ENCODE data around the gene TVP23A.
"Not testable (repeated sequence)": the region's sequence is repeated elsewhere in the genome, so short reads cannot be mapped to it uniquely, and the experiment has no call there.

Gene TVP23A

DNA sequence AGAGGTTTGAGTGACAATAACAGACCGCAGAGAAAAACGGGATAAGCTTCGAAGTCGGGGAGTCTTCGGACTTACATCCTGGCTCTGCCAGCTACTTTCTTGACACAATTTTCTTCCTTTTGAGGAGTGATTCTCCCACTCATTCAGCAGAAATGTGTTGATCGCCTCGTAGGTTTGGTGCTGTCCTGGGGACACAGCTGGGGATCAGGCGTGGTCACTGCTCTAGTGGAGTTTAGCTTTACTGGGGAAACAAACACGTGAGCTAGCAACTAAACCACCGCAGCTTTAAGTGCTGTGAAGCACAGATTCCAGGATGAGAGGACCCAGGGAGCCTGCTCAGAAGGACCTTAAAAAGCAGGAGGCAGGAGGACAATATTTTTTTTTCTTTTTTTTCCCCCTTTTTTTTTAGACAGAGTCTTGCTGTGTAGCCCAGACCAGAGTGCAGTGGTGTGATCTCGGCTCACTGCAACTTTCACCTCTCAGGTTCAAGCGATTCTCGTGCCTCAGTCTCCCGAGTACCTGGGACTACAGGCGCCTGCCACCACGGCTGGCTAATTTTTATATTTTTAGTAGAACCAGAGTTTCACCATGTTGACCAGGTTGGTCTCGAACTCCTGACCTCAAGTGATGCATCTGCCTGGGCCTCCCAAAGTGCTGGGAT lies 74.1 kb downstream of the TVP23A start:
- DNase-seq = no peak

DNA sequence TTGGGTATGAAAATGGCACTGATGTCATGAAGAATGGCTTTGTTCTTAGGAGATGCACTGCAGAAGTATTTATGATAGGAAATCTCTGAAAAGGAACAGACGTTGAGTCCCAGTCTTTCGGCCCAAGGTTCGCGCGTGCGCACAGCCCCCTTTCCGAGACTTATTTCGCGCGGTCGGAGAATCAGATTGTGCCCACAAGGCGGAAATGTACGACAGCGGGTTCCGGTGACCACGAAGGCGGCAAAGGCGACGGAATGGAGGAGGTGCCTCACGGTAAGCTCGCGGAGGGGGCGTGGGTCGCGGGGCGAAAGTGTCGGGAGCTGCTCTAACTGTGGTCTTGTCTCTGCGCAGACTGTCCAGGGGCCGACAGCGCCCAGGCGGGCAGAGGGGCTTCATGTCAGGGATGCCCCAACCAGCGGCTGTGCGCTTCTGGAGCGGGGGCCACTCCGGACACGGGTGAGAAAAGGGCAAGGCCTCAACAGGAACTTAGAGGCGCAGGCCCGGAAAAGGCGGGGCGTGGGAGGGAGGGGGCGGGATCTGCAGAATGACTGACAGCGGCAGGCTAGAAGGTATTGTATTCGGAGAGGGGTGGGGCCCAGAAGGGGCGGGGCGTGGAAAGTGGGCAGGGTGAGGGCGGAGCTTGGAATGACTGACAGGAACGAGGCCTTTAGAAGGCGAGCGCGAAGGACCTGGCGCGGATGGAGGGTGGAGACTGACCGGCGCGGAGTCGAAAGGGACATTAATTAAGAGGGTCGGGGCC lies 74.8 kb downstream of the TVP23A start, which contains the start of gene NUBP1:
Gene NUBP1, plus strand, starts transcription at position 233 of the 760 bp plus-strand sequence. Its CDS starts 22 bp downstream, at position 255.
- peak; percentile 87 for DNase-seq

DNA sequence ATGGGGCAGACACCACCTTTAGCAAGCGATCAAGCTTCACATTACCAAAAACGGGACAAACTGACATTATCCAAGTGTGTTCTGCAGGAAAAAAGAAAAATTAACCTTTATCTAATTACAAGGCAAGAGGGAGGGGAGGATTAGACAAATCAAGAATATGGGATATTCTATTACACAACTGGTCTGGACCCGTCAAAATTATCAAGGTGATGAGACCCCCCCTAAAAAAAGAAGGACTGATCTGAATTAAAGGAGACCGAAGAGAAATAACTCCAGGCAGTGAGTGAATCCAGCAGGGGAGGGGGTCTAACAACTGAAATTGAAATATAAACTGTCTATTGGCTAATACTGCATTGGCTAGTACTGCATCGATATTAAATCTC lies 75.4 kb downstream of the TVP23A start:
- no peak for DNase-seq

DNA sequence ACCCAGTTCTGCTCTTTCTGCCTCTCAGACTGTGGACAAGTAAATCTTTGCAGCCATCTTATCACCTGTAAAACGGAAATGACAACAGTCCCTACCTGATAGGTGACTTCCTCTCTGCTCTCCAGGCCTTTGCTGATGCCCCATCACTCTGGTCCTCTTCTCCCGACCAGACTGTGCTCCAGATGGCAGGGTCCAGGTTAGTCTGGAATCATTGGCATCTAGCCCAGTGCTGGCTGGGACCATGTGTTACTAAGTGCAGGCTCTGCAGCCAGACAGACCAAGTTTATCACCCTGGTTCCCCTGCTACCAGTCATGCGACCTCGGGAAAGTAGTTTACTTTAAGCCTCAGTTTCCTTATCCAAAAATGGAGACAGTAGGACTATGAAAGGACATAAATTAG lies 76.8 kb downstream of the TVP23A start:
- no peak for DNase-seq

DNA sequence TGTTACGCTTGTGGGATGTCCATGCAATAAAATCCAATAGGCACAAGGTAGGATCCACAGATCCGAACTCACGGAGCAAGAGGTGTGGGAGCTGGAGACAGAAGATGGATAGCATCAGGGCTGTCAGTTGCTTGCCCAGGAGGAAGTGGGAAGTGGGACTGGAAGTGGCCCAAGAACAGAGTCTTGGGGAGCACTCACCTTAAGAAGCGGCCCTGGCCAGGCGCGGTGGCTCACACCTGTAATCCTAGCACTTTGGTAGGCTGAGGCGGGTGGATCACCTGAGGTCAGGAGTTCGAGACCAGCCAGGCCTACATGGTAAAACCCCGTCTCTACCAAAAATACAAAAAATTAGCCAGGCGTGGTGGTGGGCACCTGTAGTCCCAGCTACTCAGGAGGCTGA lies 77.3 kb downstream of the TVP23A start:
- DNase-seq = not testable (repeated sequence)

DNA sequence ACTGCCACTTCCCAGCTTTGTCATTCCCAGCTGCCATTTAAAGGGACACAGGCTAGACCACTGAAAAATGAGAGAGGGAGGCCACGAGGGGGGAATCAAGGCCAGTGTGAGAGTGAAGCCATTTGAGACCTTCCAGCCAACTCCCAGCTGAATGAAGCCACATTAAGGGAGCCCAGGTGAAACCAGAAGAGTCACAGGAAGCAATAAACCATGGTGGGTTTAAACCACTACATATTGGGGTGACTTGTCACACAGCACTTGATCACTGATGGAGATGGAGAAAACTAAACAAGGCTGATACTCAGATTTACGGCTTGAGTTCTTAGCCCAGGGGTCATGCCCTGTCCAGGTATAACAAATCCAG lies 77.8 kb downstream of the TVP23A start:
- no peak for DNase-seq

DNA sequence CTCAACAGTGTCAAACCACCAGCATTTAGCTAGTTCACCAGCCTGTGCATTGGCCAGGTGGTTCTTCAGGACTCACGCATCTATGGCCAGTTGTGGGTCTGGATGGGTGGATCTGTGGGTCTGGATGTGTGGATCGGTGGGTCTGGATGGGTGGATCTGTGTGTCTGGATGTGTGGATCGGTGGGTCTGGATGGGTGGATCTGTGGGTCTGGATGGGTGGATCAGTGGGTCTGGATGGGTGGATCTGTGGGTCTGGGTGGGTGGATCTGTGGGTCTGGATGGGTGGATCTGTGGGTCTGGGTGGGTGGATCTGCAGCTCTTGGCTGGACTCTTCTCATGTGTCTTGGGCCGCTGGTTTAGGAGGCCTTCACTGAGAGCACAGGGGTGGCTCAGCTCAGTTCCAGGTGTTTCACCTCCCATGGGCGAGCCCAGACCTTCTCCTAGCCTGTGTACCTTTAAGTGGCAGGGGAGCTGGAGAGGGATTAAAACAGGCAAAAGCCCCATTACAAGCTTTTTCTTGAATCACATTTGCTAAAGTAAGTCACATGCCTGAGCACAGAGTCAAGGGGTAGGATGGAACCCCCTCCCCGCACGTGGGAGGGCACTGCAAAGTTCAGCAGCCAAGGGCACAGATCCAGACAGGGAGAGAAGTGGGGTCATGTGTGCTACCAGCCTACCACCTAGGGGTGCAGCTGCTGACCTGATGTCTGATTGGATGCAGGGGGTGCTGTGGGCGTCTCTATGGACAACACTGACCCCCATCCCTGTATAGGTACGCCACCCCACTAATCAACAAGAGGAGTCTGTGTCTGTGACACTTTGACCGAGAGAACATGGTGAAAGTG lies 78.4 kb downstream of the TVP23A start:
- DNase-seq = no peak

DNA sequence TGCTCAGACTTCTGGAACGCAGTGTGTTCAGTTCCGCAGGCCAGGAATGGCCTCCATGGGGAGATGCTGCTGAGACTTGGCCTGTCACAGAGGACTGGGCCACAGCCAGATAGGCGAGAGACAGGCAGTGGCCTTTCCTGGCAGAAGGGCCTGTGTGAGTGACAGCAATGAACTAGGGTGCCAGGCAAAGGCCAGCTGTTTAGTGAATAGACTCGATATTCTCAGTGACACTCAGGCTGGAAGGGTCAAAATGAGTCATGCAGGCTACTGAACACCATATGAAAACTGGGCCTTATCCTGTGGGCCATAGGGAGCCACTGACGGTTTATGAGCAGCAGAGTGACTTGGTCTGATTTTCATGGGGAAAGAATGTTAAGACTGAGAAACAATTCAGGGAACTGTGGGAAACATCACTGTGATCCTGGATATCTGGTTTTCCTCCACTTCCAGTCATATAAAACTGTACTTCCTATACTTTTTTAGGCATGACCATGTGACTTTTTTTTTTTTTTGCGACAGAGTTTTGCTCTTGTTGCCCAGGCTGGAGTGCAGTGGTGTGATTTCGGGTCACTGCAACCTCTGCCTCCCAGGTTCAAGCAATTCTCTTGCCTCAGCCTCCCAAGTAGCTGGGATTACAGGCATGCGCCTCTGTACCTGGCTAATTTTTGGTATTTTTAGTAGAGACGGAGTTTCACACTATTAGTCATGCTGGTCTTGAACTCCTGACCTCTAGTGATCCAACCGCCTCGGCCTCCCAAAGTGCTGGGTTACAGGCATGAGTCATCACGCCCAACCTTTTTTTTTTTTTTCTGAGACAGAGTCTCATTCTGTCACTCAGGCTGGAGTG lies 80.1 kb downstream of the TVP23A start:
- peak; percentile 30 for DNase-seq

DNA sequence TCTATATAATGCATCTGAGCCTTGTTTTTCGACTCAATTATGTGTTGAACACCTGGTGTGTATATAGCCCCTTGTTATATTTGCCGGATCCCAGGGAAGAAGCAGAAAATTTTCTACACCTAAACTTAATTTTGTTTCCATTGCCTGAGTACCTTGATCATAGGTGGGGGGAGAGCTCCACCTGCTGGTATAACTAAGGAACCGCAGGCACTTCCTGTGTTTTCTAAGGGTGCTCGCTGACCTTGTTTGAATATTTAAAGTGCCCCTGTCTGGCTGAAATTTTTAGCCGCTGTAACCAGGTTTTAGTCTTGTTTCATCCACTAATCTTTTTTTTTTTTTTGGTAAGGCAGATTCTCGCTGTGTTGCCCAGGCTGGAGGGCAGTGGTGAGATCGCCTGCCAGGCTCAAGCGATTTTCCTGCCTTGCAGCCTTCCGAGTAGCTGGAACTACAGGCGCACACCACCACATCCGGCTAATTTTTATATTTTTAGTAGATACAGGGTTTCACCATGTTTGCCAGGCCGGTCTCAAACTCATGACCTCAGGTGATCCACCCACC lies 81.4 kb downstream of the TVP23A start:
- DNase-seq = peak; percentile 42

DNA sequence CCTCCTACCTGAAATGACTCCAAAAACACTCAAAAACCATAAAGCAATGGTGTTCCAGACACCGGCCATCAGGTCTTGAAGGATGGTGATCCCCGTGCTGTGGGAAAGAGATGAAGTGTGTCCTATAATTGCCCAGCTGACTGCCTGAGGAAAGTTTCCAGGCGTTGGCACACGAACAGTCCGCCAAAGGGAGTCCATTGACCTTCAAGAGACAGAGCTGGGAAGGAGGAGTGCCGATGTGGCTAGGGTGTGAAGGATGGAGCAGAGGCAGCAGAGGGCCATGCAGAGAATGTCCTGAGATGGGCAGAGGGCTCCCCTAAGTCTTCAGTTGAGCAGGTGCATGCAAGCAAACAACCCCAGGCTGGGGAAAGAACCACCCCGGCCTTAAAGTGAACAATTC lies 86.8 kb downstream of the TVP23A start:
- no peak for DNase-seq

DNA sequence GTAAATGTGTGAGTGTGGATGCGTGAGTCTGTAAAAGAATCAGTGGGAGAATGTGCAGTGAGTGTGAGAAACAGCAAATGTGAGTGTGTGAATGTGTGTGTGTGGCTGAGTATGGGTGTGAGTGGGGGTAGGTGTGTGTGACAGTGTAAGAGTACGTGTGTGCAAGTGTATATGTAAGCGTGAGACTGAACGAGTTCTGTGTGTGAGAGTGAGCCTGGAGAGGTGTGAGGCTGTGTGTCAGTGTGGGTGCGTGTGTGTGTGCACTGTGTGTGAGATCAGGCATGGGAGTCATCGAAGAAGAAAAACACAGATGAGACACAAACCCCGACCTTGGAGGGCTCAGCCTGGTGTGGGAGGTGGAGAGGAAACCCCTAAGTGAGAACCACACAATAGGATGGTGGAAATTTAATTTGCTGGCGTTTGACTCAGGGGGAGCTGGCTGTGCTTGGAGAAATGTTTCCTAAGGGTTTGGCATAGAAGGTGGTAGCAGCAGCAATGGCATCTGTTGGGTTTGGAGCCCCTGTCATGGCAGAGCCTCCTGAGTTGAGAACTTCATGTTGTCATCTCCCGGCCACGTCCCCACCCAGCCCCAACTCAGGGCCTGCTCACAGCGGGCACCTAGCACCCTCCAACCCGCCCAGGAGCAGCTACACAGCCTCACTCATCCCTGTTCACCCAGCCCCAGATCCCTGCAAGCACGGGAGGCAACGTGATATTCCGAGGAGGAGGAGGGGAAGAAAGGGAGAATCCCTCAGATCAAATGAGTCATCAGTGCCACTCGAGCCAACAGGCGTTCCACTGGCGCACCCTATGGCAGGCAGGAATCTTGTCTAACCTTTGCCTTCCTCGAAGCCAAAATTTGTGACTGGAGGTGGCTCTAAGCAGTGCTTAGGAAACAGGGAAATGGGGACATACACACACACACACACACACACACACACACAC lies 89.2 kb downstream of the TVP23A start:
- peak; percentile 56 for DNase-seq

DNA sequence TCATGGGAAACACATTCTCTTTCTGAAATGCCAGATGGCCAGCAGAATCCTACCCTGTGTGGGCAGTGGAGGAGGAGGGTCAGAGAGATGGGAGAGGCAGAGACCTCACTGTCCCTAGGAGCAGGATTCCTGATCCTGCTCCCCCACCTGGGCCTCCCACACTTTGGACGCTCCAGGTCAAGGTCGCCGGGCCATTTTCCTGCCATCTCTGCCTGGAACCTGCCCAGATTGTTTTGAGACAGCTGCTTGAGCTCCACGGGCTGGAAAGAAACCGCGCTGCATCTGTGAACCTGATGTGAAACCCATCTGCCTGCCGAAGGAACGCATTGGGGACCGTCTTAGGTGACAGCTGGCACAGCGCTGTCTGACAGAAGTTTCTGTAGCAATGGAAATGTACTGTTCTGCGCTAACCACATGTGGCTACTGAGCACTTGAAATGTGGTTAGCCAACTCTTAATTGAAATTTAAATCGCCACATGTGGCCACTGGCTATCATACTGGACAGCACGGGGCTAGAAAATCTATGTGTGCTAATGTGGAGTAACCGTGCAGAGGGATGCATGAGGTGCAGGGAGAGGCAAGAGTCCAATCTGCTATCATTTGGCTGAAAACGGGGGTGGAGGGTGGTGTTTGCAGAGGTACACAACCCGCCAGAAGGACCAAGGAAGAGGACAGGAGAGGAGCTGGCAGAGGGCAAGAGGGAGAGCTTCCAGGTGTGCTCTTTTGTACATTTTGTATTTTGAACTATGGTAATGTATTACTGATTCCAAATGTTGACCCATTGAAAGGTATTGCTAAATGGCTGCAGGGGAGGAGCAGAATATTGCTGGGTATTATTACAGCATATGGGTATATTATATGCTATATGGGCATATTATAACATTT lies 90.3 kb downstream of the TVP23A start:
- no peak for DNase-seq

Measured in kidney glomerular epithelial cell (primary cell).